Retinal pigment epithelial cell (primary cell): Measurements from ENCODE around the gene UNCX.

Experiments
- DNase-seq: peaks from one replicate; pipeline ENCODE4 v3.0.0-alpha.2; 2010; ENCODE audit warnings: low read depth
- H3K4me3 ChIP-seq: 2 replicates; pipeline ENCODE4 v1.5.1; 2011; ENCODE audit warnings: mild to moderate bottlenecking, low read length, control low read depth, moderate library complexity
- CTCF ChIP-seq: conservative IDR thresholded peaks from 2 replicates; pipeline ENCODE4 v1.5.1; 2011; ENCODE audit warnings: low read depth, low read length, control low read depth, inconsistent platforms

The UNCX gene

GRCh38 chr7:1284743-1285458 lies 52.2 kb downstream of the UNCX start:
- DNase-seq: no peak
- no peak for TF ChIP-seq CTCF
- no peak overlapping the region for H3K4me3 ChIP-seq

GRCh38 chr7:1285556-1286301 lies 53.1 kb downstream of the UNCX start:
- no peak for DNase-seq
- H3K4me3 ChIP-seq: no peak overlapping the region
- no peak for TF ChIP-seq CTCF
